HFFc6 (cell line): ENCODE results near the gene C14orf132. TPM values are rescaled to one million over a fixed set of nuclear protein-coding genes. Genes with fewer than 3 reads are reported as not detected.

ENCODE experiments used
- DNase-seq: peaks from one replicate; pipeline ENCODE4 v3.0.0-alpha.2; 2018
- H3K27ac Mint-ChIP-seq: 2 replicates; pipeline ENCODE4 v1.8.0; 2020; ENCODE audit warnings: mild to moderate bottlenecking, mixed read lengths
- H3K27me3 Mint-ChIP-seq: 2 replicates; pipeline ENCODE4 v1.8.0; 2021; ENCODE audit warnings: mild to moderate bottlenecking, moderate library complexity, mixed read lengths; ENCODE audit not compliant: insufficient read depth
- H3K36me3 Mint-ChIP-seq: 2 replicates; pipeline ENCODE4 v1.8.0; 2021; ENCODE audit warnings: low read depth, mixed read lengths
- H3K4me1 Mint-ChIP-seq: 2 replicates; pipeline ENCODE4 v1.8.0; 2020; ENCODE audit warnings: low read depth, mixed read lengths
- H3K4me3 Mint-ChIP-seq: 2 replicates; pipeline ENCODE4 v1.8.0; 2020; ENCODE audit warnings: mild to moderate bottlenecking, moderate library complexity, mixed read lengths
- H3K9me3 Mint-ChIP-seq: 2 replicates; pipeline ENCODE4 v1.8.0; 2020; ENCODE audit warnings: mild to moderate bottlenecking, mixed read lengths
- total RNA-seq, 6 experiments: library from RNA; stranded (reverse); fragmentation: NEBNext Ultra II Directional; extraction: Animal tissue kit (Norgen Biotek cat#: 25700); gene quantifications; 2 replicates in 1 of 6; 3 replicates in 5 of 6; pipeline ENCODE4 v1.2.3, GENCODE V29; 2021
- TF ChIP-seq, protein P1 (sequence below): fragments of 200-600 bp; sonication (generic); IDR thresholded peaks from 2 replicates; pipeline ENCODE4 v1.5.0; 2021; ENCODE audit warnings: antibody characterized with exemption, mild to moderate bottlenecking

Gene C14orf132
- total RNA-seq, 6 experiments from 2014 or later = 21.5 to 33.1 (median 27.1) TPM

DNA sequence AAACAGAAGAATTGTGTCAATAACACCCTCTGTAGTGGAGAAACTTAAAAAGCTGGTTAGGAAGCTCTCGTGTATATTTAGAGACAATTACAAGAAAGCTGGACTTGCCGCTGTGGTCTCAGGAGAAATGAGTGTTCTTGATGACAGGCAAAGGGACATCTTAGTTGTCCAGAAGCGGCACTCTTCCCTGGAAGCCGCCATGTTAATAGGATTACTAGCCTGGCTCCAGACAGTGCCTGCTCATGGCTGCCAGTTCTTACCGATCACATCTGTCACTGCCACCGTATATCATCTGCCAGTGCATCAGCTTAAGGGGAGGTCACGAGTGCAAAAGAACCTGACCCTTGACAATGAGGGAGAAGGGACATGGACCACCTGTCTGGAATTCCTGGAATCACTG, 48.9 kb downstream of the C14orf132 start:
- Mint-ChIP-seq H3K27ac (no peak overlapping the region), H3K4me3 (no peak overlapping the region), H3K27me3 (peaks cover 2% of the 10 kb centered on the region; the same call in 1 of the 2 replicates), H3K9me3 (no peaks in the 10 kb centered on the region), H3K4me1 (peaks cover 74% of the 10 kb centered on the region), H3K36me3 (peaks cover 25% of the 10 kb centered on the region)
- DNase-seq = no peak
- TF ChIP-seq, protein P1, sequence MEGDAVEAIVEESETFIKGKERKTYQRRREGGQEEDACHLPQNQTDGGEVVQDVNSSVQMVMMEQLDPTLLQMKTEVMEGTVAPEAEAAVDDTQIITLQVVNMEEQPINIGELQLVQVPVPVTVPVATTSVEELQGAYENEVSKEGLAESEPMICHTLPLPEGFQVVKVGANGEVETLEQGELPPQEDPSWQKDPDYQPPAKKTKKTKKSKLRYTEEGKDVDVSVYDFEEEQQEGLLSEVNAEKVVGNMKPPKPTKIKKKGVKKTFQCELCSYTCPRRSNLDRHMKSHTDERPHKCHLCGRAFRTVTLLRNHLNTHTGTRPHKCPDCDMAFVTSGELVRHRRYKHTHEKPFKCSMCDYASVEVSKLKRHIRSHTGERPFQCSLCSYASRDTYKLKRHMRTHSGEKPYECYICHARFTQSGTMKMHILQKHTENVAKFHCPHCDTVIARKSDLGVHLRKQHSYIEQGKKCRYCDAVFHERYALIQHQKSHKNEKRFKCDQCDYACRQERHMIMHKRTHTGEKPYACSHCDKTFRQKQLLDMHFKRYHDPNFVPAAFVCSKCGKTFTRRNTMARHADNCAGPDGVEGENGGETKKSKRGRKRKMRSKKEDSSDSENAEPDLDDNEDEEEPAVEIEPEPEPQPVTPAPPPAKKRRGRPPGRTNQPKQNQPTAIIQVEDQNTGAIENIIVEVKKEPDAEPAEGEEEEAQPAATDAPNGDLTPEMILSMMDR = no peak

DNA sequence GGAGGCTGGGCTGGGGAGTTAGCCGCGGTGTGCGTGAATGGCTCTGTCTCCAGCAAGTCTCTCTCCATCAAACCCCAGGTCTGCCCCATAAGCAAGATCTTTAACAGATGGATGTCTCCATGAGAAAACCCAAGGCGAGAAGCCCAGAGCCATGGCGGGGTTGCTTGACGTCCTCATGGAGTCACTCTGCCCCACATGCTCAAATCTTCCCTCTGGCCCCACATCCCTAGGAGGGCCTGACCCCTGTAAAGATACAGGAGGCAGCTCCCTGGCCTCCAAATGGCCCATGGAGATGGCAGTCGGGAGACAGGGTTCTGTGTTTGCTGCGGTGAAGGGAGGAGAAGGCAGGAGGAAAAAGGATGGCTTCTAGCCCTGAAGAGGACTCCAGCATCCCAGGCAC, 49.3 kb downstream of the C14orf132 start:
- Mint-ChIP-seq H3K27me3 (peaks cover 4% of the 10 kb centered on the region; the same call in 1 of the 2 replicates), H3K4me1 (peaks cover 74% of the 10 kb centered on the region), H3K4me3 (no peak overlapping the region), H3K9me3 (no peaks in the 10 kb centered on the region), H3K27ac (no peak overlapping the region), H3K36me3 (peaks cover 29% of the 10 kb centered on the region)
- no peak for DNase-seq
- TF ChIP-seq, protein P1 = no peak

DNA sequence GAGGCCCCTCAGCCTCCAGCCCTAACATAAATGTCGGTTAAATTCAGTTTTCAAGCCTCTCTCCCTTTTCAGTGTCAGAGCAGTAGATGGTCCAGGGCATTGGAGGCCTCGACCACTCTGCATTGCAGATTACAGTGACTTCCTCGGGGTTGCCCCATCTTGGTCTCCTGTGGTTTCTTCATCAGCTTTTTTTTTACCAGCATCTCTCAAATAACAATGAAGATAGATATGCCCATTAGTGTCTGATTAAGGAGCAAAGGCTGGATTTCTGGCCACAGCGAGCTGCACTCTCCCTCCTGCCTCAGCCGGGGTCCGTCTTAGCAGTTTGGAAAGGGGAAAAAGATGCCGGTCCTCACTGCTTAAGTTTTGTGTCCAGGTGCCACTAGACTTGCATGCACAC, 49.7 kb downstream of the C14orf132 start:
- no peak for DNase-seq
- Mint-ChIP-seq H3K9me3 (no peaks in the 10 kb centered on the region), H3K27ac (no peak overlapping the region; the same call in 1 of the 2 replicates), H3K4me3 (no peak overlapping the region), H3K4me1 (peaks cover 74% of the 10 kb centered on the region), H3K36me3 (peaks cover 33% of the 10 kb centered on the region), H3K27me3 (peaks cover 4% of the 10 kb centered on the region; the same call in 1 of the 2 replicates)
- TF ChIP-seq, protein P1 = no peak

DNA sequence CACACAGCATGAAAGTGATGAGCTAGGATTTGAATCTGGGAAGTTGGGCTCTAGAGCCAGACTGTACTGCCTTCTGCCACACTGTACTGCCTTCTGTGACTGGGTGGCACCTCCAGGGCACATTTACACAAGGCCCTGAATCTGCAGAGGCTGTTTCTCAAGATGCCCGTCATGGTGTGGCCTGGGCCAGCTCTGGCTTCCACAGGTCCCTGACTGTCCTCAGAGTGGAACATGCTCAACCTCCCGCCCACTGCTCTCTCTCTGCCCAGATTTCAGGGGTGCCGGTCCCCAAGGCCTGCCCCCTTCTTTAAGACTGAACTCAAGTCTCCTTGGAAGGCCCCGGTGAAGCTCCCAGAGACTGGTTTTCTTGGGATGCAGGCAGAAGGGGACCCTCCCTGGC, 50.2 kb downstream of the C14orf132 start:
- H3K9me3 Mint-ChIP-seq = no peaks in the 10 kb centered on the region
- no peak overlapping the region for H3K4me3 Mint-ChIP-seq
- TF ChIP-seq, protein P1 = no peak
- H3K27me3 Mint-ChIP-seq = peaks cover 4% of the 10 kb centered on the region; the same call in 1 of the 2 replicates
- H3K27ac Mint-ChIP-seq = no peak overlapping the region; the same call in 1 of the 2 replicates
- H3K36me3 Mint-ChIP-seq = peaks cover 35% of the 10 kb centered on the region
- H3K4me1 Mint-ChIP-seq = peaks cover 77% of the 10 kb centered on the region
- no peak for DNase-seq

DNA sequence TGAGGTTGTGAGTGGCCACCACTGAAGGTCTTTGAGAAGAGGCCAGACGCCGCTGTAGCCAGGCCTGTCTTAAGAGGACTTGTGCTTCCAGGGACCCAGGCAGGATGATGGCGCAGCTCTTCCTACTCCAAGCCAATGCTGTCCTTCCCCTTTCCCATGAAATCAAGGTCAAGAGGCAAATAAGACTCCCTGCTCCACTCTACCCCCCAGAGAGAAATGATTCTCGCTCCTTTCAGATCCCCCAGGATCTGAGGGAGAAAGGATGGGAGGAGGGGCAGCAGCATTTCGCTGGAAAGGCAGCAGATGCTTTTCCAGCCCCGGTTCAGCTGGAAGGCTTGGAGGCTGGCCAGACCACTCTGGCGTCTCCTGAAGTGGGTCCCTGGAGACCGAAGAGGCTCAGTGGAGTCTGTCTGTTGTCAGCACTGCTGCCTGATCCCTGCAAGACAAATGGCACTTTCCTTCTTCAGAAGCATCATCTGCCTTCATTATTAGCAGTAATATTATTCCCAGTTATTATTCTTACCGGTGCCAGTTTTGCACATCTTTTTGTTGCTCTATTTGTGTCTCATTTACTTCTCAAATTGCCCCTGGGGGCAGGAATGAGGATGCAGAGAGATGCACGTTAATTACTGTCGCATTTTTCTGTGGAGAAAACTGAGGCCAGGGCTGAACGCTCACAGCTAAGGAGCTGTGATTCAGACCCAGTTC, 51.4 kb downstream of the C14orf132 start:
- H3K27ac Mint-ChIP-seq = peak overlapping the region; percentile 89
- DNase-seq = peak; percentile 38
- H3K4me3 Mint-ChIP-seq = peak overlapping the region; percentile 65
- H3K4me1 Mint-ChIP-seq = peaks cover 83% of the 10 kb centered on the region
- H3K36me3 Mint-ChIP-seq = peaks cover 35% of the 10 kb centered on the region
- TF ChIP-seq, protein P1 = peak; percentile 67
- H3K27me3 Mint-ChIP-seq = peaks cover 4% of the 10 kb centered on the region; the same call in 1 of the 2 replicates
- no peaks in the 10 kb centered on the region for H3K9me3 Mint-ChIP-seq
